Measurements from ENCODE around the gene TUBGCP5. TPM values are rescaled to one million over a fixed set of nuclear protein-coding genes. Genes with fewer than 3 reads are reported as not detected.

The TUBGCP5 gene
- total RNA-seq, 1 donor from 2014 or later = 26.2 TPM

Other genes starting within 250 kb of the TUBGCP5 start
- gene NIPA2, start 200.9 kb downstream of the TUBGCP5 start, total RNA-seq = 93.7 and 98.8 TPM in 2 replicates
- gene CYFIP1, start 59.2 kb downstream of the TUBGCP5 start, total RNA-seq = 11.4 and 16.4 TPM in 2 replicates
- gene GOLGA6L1, start 97.3 kb upstream of the TUBGCP5 start, total RNA-seq = not detected in 2 replicates

All from activated B cell treated with CpG ODN at 0.5 μM for 24 hours (primary cell).